SU-DHL-6 (cell line): ENCODE data around the gene EXOC8.

ENCODE experiments used
- H2AFZ ChIP-seq: fragments of 200-600 bp; sonication (generic); 2 replicates; pipeline ENCODE4 v1.6.1; 2014; ENCODE audit warnings: low read depth, mild to moderate bottlenecking, moderate library complexity, mixed read lengths, antibody characterized with exemption, low read length; ENCODE audit not compliant: severe bottlenecking
- H3F3A ChIP-seq: fragments of 200-600 bp; shearing (Covaris generic); 2 replicates; pipeline ENCODE4 v1.6.0; 2016; ENCODE audit warnings: antibody characterized with exemption, mild to moderate bottlenecking; ENCODE audit not compliant: insufficient read depth
- H3K27ac ChIP-seq: fragments of 200-600 bp; sonication (generic); 2 replicates; pipeline ENCODE4 v1.5.1; 2016; ENCODE audit warnings: low read depth, mild to moderate bottlenecking, low read length, moderate library complexity, mixed read lengths
- H3K27me3 ChIP-seq: fragments of 200-600 bp; sonication (generic), shearing (Covaris generic); 2 replicates; pipeline ENCODE4 v1.6.0; 2014; ENCODE audit warnings: mild to moderate bottlenecking, low read length
- H3K36me3 ChIP-seq: fragments of 200-600 bp; sonication (generic); 2 replicates; pipeline ENCODE4 v1.6.1; 2014; ENCODE audit warnings: mild to moderate bottlenecking, low read length, mixed read lengths
- H3K4me2 ChIP-seq: fragments of 300-600, 200-600 bp; shearing (Covaris generic), sonication (generic); 2 replicates; pipeline ENCODE4 v1.6.0; 2014; ENCODE audit warnings: low read length, low read depth, mild to moderate bottlenecking; ENCODE audit not compliant: poor library complexity, severe bottlenecking
- H3K4me3 ChIP-seq: fragments of 200-600 bp; sonication (generic); 2 replicates; pipeline ENCODE4 v1.5.1; 2014; ENCODE audit warnings: antibody characterized with exemption, low read length, mild to moderate bottlenecking, mixed read lengths; ENCODE audit not compliant: insufficient read depth, poor library complexity, severe bottlenecking
- H3K79me2 ChIP-seq: fragments of 200-600 bp; sonication (generic); 2 replicates; pipeline ENCODE4 v1.6.1; 2014; ENCODE audit warnings: mild to moderate bottlenecking, low read length, moderate library complexity; ENCODE audit not compliant: insufficient read depth
- H3K9ac ChIP-seq: fragments of 200-600 bp; sonication (generic); 2 replicates; pipeline ENCODE4 v1.7.0; 2014; ENCODE audit warnings: mild to moderate bottlenecking, low read length
- H3K9me2 ChIP-seq: fragments of 200-600 bp; sonication (generic); replicated peaks from 2 replicates; pipeline ENCODE4 v1.6.1; 2014; ENCODE audit warnings: low read length; ENCODE audit not compliant: insufficient read depth
- H3K9me3 ChIP-seq: fragments of 200-600 bp; sonication (generic); 2 replicates; pipeline ENCODE4 v1.6.1; 2014; ENCODE audit warnings: low read length, mixed read lengths; ENCODE audit not compliant: insufficient read depth
- H4K20me1 ChIP-seq: fragments of 200-600 bp; sonication (generic); 2 replicates; pipeline ENCODE4 v1.6.1; 2014; ENCODE audit warnings: low read depth, mild to moderate bottlenecking, antibody characterized with exemption, low read length, moderate library complexity, mixed read lengths
- CTCF ChIP-seq: fragments of 200-600 bp; sonication (generic); IDR thresholded peaks from one replicate; pipeline ENCODE4 v1.5.1; 2017; ENCODE audit warnings: antibody characterized with exemption, mild to moderate bottlenecking, low read length, moderate library complexity; ENCODE audit not compliant: insufficient read depth, poor library complexity, severe bottlenecking
- EZH2phosphoT487 ChIP-seq: fragments of 200-600 bp; sonication (generic), shearing (Covaris generic); conservative IDR thresholded peaks from 2 replicates; pipeline ENCODE4 v1.6.1; 2018; ENCODE audit warnings: mild to moderate bottlenecking, antibody characterized with exemption, low read length, moderate library complexity, mixed read lengths

Gene EXOC8

GRCh38 chr1:231381729-231382128 lies 44.1 kb upstream of the EXOC8 start:
- Histone ChIP-seq H3K27me3 (no peaks in the 10 kb centered on the region), H3K79me2 (no peaks in the 10 kb centered on the region), H3K4me2 (no peak overlapping the region), H3K9ac (no peak overlapping the region), H3K4me3 (no peak overlapping the region), H3F3A (no peaks in the 10 kb centered on the region), H2AFZ (no peak overlapping the region), H3K36me3 (no peaks in the 10 kb centered on the region), H3K27ac (no peak overlapping the region), H3K9me3 (no peaks in the 10 kb centered on the region), H3K9me2 (no peaks in the 10 kb centered on the region), H4K20me1 (peaks cover 10% of the 10 kb centered on the region; the same call in 1 of the 2 replicates)
- TF ChIP-seq EZH2phosphoT487 (no peak), CTCF (no peak)

DNA sequence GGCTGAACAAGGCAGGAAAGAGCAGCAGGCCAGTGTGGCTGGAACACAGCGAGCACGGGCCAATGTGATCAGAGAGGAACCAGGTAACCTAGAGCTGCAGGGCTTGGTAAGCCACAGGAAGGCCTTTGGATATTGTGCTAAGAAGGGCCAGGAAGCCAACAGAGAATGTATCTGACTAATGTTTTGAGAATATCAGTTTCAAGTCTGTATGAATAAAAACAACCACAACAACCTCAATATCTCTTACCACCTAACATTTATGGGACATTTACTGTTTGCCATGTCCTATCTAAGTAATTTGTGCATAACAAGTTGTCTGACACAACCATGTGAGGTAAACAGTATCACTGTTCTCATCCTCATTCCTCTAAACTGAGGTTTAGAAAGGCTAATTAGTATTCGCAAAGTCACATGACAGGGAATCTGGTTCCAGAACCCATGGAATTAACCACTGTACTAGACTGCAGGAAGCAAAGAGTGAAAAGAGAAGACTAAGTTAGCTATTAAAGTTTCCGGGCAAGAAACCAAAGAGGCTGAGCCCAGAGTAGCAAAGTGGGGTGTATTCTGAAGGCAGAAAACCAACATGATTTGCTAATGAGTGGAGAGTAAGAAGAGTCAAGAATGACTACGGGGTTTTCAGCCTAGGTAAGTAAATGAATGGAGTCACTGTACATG lies 39.4 kb upstream of the EXOC8 start:
- Histone ChIP-seq H3K9me2 (no peaks in the 10 kb centered on the region), H2AFZ (no peak overlapping the region), H3K4me2 (no peak overlapping the region), H3K79me2 (no peaks in the 10 kb centered on the region), H3K9me3 (no peaks in the 10 kb centered on the region), H3K27ac (no peak overlapping the region), H3F3A (no peaks in the 10 kb centered on the region), H3K9ac (no peak overlapping the region), H3K36me3 (no peaks in the 10 kb centered on the region), H4K20me1 (peaks cover 6% of the 10 kb centered on the region; the same call in 1 of the 2 replicates), H3K27me3 (no peaks in the 10 kb centered on the region), H3K4me3 (no peak overlapping the region)
- no peak for TF ChIP-seq CTCF
- TF ChIP-seq EZH2phosphoT487: no peak

- Histone ChIP-seq H3K9me2 (no peaks in the 10 kb centered on the region), H3F3A (no peaks in the 10 kb centered on the region), H3K27ac (no peak overlapping the region), H3K4me2 (no peak overlapping the region), H3K27me3 (no peaks in the 10 kb centered on the region), H4K20me1 (no peaks in the 10 kb centered on the region), H2AFZ (no peak overlapping the region), H3K9ac (no peak overlapping the region), H3K9me3 (no peaks in the 10 kb centered on the region), H3K79me2 (no peaks in the 10 kb centered on the region), H3K4me3 (no peak overlapping the region), H3K36me3 (no peaks in the 10 kb centered on the region)
- TF ChIP-seq CTCF: no peak
- TF ChIP-seq EZH2phosphoT487: no peak
These were observed 38.4 kb upstream of the EXOC8 start for GRCh38 chr1:231376101-231376500.
